ENCODE measurements around the gene SPNS3. TPM values are rescaled to one million over a fixed set of nuclear protein-coding genes. Genes with fewer than 3 reads are reported as not detected.

The SPNS3 gene
- total and polyA plus RNA-seq, 9 donors: 0.06 to 0.80 (median 0.20) TPM; not detected in 4

- DNase-seq: no peak
- Histone ChIP-seq H3K27me3 (no peaks in the 10 kb centered on the region), H3K9me3 (no peaks in the 10 kb centered on the region), H3K27ac (no peak overlapping the region), H3K4me1 (ENCODE audit: insufficient read depth) (no peaks in the 10 kb centered on the region), H3K4me3 (no peak overlapping the region), H3K36me3 (no peaks in the 10 kb centered on the region)
- intact Hi-C loops (cut with DNase I): no loop called here
- TF ChIP-seq CTCF (IDR thresholded peaks at IDR 0.05) (no peak), EP300 (IDR thresholded peaks at IDR 0.05) (no peak), POLR2A (IDR thresholded peaks at IDR 0.05) (no peak)
- WGBS, 3 donors: 80 to 82% (median 81%) methylated on average over 8 of the region's 8 CpGs
Measured at GRCh38 chr17:4523946-4524345, 90.2 kb downstream of the SPNS3 start.

GRCh38 chr17:4525691-4526397 lies 92.1 kb downstream of the SPNS3 start:
- Histone ChIP-seq H3K36me3 (no peaks in the 10 kb centered on the region), H3K4me3 (no peak overlapping the region), H3K4me1 (ENCODE audit: insufficient read depth) (no peaks in the 10 kb centered on the region), H3K27ac (no peak overlapping the region), H3K27me3 (no peaks in the 10 kb centered on the region), H3K9me3 (no peaks in the 10 kb centered on the region)
- 83 to 92% (median 88%) methylated on average over 11 of the region's 11 CpGs for WGBS, 3 donors
- intact Hi-C loops (cut with DNase I): no loop called here
- TF ChIP-seq EP300 (IDR thresholded peaks at IDR 0.05) (no peak), CTCF (IDR thresholded peaks at IDR 0.05) (no peak), POLR2A (IDR thresholded peaks at IDR 0.05) (no peak)
- DNase-seq: no peak

- Histone ChIP-seq H3K27me3 (no peaks in the 10 kb centered on the region), H3K4me1 (ENCODE audit: insufficient read depth) (no peaks in the 10 kb centered on the region), H3K36me3 (no peaks in the 10 kb centered on the region), H3K27ac (no peak overlapping the region), H3K9me3 (no peaks in the 10 kb centered on the region), H3K4me3 (no peak overlapping the region)
- 7 to 17% (median 16%) methylated on average over 1 of the region's 1 CpG for WGBS, 3 donors
- intact Hi-C loops (cut with DNase I): no loop called here
- TF ChIP-seq EP300 (IDR thresholded peaks at IDR 0.05) (no peak), CTCF (IDR thresholded peaks at IDR 0.05) (no peak), POLR2A (IDR thresholded peaks at IDR 0.05) (no peak)
- DNase-seq: no peak
Measured at GRCh38 chr17:4527134-4527533, 93.4 kb downstream of the SPNS3 start.

- Histone ChIP-seq H3K27ac (no peak overlapping the region), H3K4me3 (no peak overlapping the region), H3K27me3 (no peaks in the 10 kb centered on the region), H3K4me1 (ENCODE audit: insufficient read depth) (no peaks in the 10 kb centered on the region), H3K36me3 (no peaks in the 10 kb centered on the region), H3K9me3 (no peaks in the 10 kb centered on the region)
- 48 to 53% (median 52%) methylated on average over 12 of the region's 12 CpGs for WGBS, 3 donors
- no peak for DNase-seq
- intact Hi-C loops (cut with DNase I): no loop called here
- no peak for TF ChIP-seq POLR2A (IDR thresholded peaks at IDR 0.05)
- TF ChIP-seq EP300 (IDR thresholded peaks at IDR 0.05): no peak
- no peak for TF ChIP-seq CTCF (IDR thresholded peaks at IDR 0.05)
Measured at GRCh38 chr17:4527566-4528125, 93.9 kb downstream of the SPNS3 start.
